WI38 (cell line): ENCODE data around the gene B3GNT7.

Experiments used
- H3K4me3 ChIP-seq: 2 replicates; pipeline ENCODE4 v1.5.1; 2011; ENCODE audit warnings: low read depth, mild to moderate bottlenecking, control low read depth, low read length
- TF ChIP-seq, protein P1 (sequence below): IDR thresholded peaks from 2 replicates; pipeline ENCODE4 v1.5.1; 2012; ENCODE audit warnings: low read depth, mild to moderate bottlenecking, control low read depth, low read length

Gene B3GNT7

DNA sequence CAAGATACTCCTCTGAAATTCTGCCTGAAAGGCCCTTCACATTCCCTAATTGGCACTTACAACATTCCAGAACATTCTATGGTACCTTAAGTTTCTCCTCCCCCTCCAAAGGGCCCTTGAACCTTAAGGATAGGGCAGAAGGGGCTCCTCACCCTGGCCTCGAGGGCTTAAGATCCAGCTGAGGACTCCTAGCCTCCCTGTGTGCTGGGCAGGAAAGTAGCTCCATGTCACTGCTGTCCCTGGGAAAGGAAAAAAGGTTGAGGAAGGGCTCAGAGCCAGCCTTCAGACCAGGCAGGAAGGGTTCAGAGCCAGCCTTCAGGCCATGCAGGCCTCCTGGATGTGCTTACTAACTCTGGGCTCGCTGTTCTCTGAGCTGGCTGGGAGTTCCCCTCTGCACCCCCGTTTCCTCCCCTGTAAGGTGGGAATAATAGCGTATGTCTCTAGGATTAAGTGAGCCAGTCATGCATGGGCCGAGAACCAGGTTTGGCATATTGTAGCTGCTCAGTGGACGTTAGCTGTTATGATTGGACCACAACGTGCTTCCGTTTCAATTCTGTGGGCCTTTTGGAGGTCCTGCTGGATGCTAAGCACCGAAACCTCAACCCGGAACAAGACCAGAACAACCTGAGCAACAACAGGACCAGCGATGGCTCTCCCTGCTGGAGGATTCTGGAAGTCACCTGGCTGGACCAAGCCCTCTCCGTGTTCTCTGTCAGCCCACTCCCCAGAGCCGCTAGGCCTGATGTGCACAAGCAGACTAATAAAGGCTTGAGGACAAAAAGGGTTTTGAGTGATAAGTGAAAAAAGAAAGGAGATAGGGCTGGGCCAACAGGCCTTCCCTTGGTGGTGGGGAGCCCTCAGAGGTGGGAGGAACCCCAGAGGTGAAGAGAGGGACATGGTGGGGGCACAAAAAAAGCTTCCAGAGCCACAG, 1.0 kb upstream of the B3GNT7 start:
- no peak overlapping the region for H3K4me3 ChIP-seq

DNA sequence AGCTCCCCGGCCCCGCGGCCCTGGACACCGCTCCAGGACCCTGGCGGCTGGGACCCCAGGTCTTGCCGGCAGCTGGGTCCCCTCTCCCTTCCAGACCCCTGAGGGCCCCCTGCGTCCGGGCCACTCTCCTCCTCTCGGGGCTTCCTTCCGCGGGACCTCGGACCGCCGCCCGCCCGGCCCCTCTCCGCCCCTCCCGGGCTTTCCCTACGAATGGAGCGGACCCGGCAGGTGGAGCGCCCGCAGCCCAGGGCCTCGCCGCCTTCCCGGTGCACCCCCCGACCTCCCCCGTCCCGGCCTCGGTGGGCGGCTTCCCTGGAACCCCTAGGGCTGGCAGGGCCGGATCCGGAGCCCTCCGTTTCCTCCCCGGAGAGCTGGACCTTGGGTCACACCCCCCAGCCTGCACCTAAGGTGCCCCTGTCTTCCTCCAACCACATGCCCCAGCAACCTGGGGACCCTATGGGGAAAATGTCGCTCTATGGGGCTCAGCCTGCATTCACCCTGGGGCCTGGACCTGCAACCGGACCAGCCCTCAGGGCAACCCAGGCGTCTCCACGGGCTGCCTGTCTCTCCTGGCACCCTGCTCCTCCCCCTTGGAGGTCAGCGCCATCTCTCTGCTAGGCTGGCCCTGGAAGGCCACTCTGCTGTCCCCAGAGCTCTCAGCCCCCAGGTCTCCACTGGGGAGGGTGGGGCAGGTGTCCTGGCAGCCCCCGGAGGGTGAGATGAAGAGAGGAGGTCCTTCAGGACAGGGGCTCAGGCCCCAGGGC, 730 bp downstream of the B3GNT7 start:
- TF ChIP-seq, protein P1, sequence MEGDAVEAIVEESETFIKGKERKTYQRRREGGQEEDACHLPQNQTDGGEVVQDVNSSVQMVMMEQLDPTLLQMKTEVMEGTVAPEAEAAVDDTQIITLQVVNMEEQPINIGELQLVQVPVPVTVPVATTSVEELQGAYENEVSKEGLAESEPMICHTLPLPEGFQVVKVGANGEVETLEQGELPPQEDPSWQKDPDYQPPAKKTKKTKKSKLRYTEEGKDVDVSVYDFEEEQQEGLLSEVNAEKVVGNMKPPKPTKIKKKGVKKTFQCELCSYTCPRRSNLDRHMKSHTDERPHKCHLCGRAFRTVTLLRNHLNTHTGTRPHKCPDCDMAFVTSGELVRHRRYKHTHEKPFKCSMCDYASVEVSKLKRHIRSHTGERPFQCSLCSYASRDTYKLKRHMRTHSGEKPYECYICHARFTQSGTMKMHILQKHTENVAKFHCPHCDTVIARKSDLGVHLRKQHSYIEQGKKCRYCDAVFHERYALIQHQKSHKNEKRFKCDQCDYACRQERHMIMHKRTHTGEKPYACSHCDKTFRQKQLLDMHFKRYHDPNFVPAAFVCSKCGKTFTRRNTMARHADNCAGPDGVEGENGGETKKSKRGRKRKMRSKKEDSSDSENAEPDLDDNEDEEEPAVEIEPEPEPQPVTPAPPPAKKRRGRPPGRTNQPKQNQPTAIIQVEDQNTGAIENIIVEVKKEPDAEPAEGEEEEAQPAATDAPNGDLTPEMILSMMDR: no peak
- H3K4me3 ChIP-seq: no peak overlapping the region

More for the DNA sequence above, 1.0 kb upstream of the B3GNT7 start:
- TF ChIP-seq, protein P1: no peak

DNA sequence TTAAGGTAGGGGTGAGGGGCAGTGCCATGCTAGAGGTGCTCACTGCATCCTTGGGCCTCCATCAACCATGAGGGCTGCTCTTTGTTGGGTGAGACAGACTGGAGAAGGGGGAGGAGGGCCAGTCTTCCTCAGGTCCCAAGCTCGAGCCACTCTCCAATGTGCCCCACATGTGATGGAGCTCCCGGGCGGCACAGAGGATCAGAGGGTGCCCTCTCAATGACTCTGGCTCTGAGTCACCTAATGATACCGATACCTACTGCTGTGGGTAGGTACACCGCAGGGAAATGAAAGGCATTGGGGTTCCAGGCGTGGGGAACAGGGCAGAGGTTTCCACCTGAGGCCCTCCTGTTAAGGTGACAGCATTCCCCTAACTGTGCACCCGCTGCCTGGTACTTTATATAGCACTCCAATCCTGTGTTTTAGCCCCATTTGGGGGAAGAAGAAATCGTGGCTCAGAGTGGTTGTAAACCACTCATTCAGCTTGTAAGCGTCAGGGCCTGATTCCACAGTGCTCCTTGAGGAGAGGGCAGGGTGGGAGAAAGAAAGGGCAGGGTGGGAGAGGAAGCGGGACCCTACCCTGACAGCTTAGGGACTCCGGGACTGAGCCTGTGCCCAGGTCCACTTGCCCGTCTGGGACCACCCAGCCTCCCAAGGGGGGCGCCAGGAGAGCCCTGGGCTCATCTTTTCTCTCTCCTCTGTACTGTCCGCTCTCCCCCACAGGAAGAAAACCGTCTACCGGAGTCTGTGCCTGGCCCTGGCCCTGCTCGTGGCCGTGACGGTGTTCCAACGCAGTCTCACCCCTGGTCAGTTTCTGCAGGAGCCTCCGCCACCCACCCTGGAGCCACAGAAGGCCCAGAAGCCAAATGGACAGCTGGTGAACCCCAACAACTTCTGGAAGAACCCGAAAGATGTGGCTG, 1.8 kb downstream of the B3GNT7 start:
- no peak overlapping the region for H3K4me3 ChIP-seq
- TF ChIP-seq, protein P1: no peak

DNA sequence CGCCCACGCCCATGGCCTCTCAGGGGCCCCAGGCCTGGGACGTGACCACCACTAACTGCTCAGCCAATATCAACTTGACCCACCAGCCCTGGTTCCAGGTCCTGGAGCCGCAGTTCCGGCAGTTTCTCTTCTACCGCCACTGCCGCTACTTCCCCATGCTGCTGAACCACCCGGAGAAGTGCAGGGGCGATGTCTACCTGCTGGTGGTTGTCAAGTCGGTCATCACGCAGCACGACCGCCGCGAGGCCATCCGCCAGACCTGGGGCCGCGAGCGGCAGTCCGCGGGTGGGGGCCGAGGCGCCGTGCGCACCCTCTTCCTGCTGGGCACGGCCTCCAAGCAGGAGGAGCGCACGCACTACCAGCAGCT, 2.4 kb downstream of the B3GNT7 start:
- TF ChIP-seq, protein P1: no peak
- no peak overlapping the region for H3K4me3 ChIP-seq

DNA sequence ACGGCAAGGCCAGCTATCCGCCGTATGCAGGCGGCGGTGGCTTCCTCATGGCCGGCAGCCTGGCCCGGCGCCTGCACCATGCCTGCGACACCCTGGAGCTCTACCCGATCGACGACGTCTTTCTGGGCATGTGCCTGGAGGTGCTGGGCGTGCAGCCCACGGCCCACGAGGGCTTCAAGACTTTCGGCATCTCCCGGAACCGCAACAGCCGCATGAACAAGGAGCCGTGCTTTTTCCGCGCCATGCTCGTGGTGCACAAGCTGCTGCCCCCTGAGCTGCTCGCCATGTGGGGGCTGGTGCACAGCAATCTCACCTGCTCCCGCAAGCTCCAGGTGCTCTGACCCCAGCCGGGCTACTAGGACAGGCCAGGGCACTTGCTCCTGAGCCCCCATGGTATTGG, 3.1 kb downstream of the B3GNT7 start:
- TF ChIP-seq, protein P1: no peak

DNA sequence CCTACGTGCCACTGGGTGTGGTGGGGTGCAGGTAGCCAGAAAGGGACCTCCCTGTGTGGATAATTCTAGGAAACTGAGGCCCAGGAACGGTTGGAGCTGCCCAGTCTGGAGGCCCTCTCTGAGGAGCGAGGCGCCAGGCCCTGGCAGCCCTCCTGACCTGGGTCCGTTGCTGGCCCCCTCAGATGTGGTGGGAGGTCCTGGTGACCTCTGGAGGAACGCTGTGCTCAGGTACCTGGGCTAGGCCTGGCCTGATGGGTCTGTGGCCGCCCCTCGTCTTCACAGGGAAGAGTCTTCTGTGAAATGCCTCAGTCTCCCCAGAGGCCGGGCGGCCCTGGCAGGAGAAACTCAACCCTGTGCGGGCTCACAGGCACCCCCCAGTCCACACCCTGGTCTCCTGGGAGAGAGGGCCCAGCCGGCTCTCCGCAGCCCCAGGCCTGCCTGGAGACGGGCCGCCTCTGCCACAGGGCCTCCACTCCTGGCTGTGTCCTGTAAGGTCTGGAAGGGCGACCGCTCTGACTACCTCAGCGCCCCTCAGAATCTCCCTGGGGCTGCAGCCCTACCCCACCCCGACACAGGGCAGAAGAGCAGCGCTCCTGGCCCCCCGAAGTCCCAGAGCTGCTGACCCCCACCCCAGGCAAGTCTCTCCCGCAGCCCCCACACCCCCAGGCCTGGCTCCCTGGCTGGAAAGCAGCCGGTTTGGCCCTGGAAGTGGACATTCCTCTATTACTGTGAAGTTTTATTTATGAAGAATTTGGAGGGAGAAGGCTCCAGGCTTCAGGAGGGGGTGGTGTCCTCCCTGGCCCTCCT, 3.7 kb downstream of the B3GNT7 start:
- H3K4me3 ChIP-seq: no peak overlapping the region
- TF ChIP-seq, protein P1: no peak

More for the DNA sequence above, 3.1 kb downstream of the B3GNT7 start:
- no peak overlapping the region for H3K4me3 ChIP-seq
